ENCODE results near the gene SPOCD1. TPM values are rescaled to one million over a fixed set of nuclear protein-coding genes. Genes with fewer than 3 reads are reported as not detected.

SPOCD1 gene
- total RNA-seq, 2 donors from 2014 or later, result 6.6 to 10.6 TPM

GRCh38 chr1:31836638-31837037, 20.8 kb upstream of the SPOCD1 start:
- ATAC-seq (ENCODE audit: insufficient number of reproducible peaks, low FRiP score, low read depth), result no peak
- no peak overlapping the region for H3K4me3 ChIP-seq
- no peaks in the 10 kb centered on the region for H3K4me1 ChIP-seq (ENCODE audit: control insufficient read depth in 1 of 2, low read depth in 2 of 2)
- H3K27me3 ChIP-seq (replicated peaks; ENCODE audit: insufficient read depth), result no peaks in the 10 kb centered on the region
- no peak for DNase-seq (ENCODE audit: low spot score)
- H3K9me3 ChIP-seq, result no peaks in the 10 kb centered on the region
- no peaks in the 10 kb centered on the region for H3K36me3 ChIP-seq
- TF ChIP-seq, protein P1, sequence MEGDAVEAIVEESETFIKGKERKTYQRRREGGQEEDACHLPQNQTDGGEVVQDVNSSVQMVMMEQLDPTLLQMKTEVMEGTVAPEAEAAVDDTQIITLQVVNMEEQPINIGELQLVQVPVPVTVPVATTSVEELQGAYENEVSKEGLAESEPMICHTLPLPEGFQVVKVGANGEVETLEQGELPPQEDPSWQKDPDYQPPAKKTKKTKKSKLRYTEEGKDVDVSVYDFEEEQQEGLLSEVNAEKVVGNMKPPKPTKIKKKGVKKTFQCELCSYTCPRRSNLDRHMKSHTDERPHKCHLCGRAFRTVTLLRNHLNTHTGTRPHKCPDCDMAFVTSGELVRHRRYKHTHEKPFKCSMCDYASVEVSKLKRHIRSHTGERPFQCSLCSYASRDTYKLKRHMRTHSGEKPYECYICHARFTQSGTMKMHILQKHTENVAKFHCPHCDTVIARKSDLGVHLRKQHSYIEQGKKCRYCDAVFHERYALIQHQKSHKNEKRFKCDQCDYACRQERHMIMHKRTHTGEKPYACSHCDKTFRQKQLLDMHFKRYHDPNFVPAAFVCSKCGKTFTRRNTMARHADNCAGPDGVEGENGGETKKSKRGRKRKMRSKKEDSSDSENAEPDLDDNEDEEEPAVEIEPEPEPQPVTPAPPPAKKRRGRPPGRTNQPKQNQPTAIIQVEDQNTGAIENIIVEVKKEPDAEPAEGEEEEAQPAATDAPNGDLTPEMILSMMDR (IDR thresholded peaks at IDR 0.05), result no peak
- H3K27ac ChIP-seq, result no peak overlapping the region

- DNase-seq (ENCODE audit: low spot score) (no peak), ATAC-seq (ENCODE audit: insufficient number of reproducible peaks, low FRiP score, low read depth) (no peak)
- Histone ChIP-seq H3K9me3 (no peaks in the 10 kb centered on the region), H3K4me1 (ENCODE audit: control insufficient read depth in 1 of 2, low read depth in 2 of 2) (no peaks in the 10 kb centered on the region), H3K27me3 (replicated peaks; ENCODE audit: insufficient read depth) (no peaks in the 10 kb centered on the region), H3K4me3 (no peak overlapping the region), H3K27ac (no peak overlapping the region), H3K36me3 (no peaks in the 10 kb centered on the region)
- TF ChIP-seq, protein P1 (IDR thresholded peaks at IDR 0.05), result no peak
Observed at GRCh38 chr1:31835415-31835814, 19.6 kb upstream of the SPOCD1 start.

GRCh38 chr1:31834501-31834900, 18.7 kb upstream of the SPOCD1 start:
- no peak overlapping the region for H3K4me3 ChIP-seq
- H3K36me3 ChIP-seq, result no peaks in the 10 kb centered on the region
- ATAC-seq (ENCODE audit: insufficient number of reproducible peaks, low FRiP score, low read depth) (no peak), DNase-seq (ENCODE audit: low spot score) (no peak)
- no peaks in the 10 kb centered on the region for H3K4me1 ChIP-seq (ENCODE audit: control insufficient read depth in 1 of 2, low read depth in 2 of 2)
- H3K27me3 ChIP-seq (replicated peaks; ENCODE audit: insufficient read depth), result no peaks in the 10 kb centered on the region
- TF ChIP-seq, protein P1 (IDR thresholded peaks at IDR 0.05), result no peak
- no peaks in the 10 kb centered on the region for H3K9me3 ChIP-seq
- H3K27ac ChIP-seq, result no peak overlapping the region

GRCh38 chr1:31831397-31832378, 15.9 kb upstream of the SPOCD1 start:
- ATAC-seq (ENCODE audit: insufficient number of reproducible peaks, low FRiP score, low read depth), result no peak
- no peaks in the 10 kb centered on the region for H3K36me3 ChIP-seq
- DNase-seq (ENCODE audit: low spot score), result no peak
- H3K4me3 ChIP-seq, result no peak overlapping the region
- H3K27ac ChIP-seq, result no peak overlapping the region
- TF ChIP-seq, protein P1 (IDR thresholded peaks at IDR 0.05), result no peak
- H3K4me1 ChIP-seq (ENCODE audit: control insufficient read depth in 1 of 2, low read depth in 2 of 2), result no peaks in the 10 kb centered on the region
- no peaks in the 10 kb centered on the region for H3K9me3 ChIP-seq
- H3K27me3 ChIP-seq (replicated peaks; ENCODE audit: insufficient read depth), result no peaks in the 10 kb centered on the region

DNA sequence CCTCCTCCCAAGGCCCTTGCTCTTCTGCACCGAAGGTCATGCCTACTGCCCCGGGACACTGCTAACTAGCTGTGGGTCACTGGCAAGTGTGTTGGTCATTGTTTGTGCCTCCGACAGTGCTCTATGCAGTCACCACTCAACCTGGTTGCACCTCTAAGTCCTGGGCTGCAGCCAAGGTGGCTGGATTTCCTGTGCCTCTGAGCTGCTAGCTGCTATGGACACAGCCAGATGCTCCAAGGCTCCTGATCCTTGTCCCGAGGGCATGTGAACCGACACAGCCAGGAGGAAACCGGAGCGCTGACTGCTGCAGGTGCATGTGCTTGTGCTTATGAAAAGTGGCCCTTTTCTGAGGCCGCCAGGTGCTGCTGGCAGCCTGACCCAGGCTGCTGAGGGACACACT, 14.7 kb upstream of the SPOCD1 start:
- no peak overlapping the region for H3K27ac ChIP-seq
- ATAC-seq (ENCODE audit: insufficient number of reproducible peaks, low FRiP score, low read depth), result no peak

More for the DNA sequence above, 14.7 kb upstream of the SPOCD1 start:
- no peaks in the 10 kb centered on the region for H3K36me3 ChIP-seq
- TF ChIP-seq, protein P1 (IDR thresholded peaks at IDR 0.05), result no peak
- H3K27me3 ChIP-seq (replicated peaks; ENCODE audit: insufficient read depth), result no peaks in the 10 kb centered on the region
- no peak for DNase-seq (ENCODE audit: low spot score)
- H3K9me3 ChIP-seq, result no peaks in the 10 kb centered on the region
- no peaks in the 10 kb centered on the region for H3K4me1 ChIP-seq (ENCODE audit: control insufficient read depth in 1 of 2, low read depth in 2 of 2)
- no peak overlapping the region for H3K4me3 ChIP-seq

All from thoracic aorta (tissue), 2 donors.